Activated naive CD4-positive, alpha-beta T cell treated with anti-CD3 and anti-CD28 coated beads, Interleukin-2, amount 50 U/mL, for 72 hours (primary cell): ENCODE data around the gene MORN1. TPM values are rescaled to one million over a fixed set of nuclear protein-coding genes. Genes with fewer than 3 reads are reported as not detected.
"Not testable (repeated sequence)": the region's sequence is repeated elsewhere in the genome, so short reads cannot be mapped to it uniquely, and the experiment has no call there.

Source experiments
- ATAC-seq, 2 donors: fragments of 150-1000 bp; cut with Tn5 transposase; 2 replicates each; pipeline ENCODE4 v1.10.0; 2021; ENCODE audit warnings: mild to moderate bottlenecking in 2 of 2, moderate library complexity in 2 of 2
- DNase-seq, 2 donors: peaks; one replicate each; pipeline ENCODE4 v3.0.0; 2021 to 2022; ENCODE audit warnings: low spot score in 2 of 2
- H3K27ac Mint-ChIP-seq, 2 donors: one replicate each; pipeline ENCODE4 v1.8.0; 2022; ENCODE audit warnings: mild to moderate bottlenecking in 2 of 2, mixed read lengths in 2 of 2
- H3K36me3 Mint-ChIP-seq, 2 donors: one replicate each; pipeline ENCODE4 v1.8.0; 2022; ENCODE audit warnings: mixed read lengths in 2 of 2
- H3K9me3 Mint-ChIP-seq, 2 donors: one replicate each; pipeline ENCODE4 v1.8.0; 2022; ENCODE audit warnings: mixed read lengths in 2 of 2
- total RNA-seq, 2 donors: library from RNA; stranded (reverse); gene quantifications; one replicate each; pipeline ENCODE4 v1.2.3, GENCODE V29; 2022

The MORN1 gene
- total RNA-seq, 2 donors from 2014 or later = 2.0 to 5.7 TPM

GRCh38 chr1:2306151-2306978 lies 85.0 kb downstream of the MORN1 start:
- DNase-seq = no peak

DNA sequence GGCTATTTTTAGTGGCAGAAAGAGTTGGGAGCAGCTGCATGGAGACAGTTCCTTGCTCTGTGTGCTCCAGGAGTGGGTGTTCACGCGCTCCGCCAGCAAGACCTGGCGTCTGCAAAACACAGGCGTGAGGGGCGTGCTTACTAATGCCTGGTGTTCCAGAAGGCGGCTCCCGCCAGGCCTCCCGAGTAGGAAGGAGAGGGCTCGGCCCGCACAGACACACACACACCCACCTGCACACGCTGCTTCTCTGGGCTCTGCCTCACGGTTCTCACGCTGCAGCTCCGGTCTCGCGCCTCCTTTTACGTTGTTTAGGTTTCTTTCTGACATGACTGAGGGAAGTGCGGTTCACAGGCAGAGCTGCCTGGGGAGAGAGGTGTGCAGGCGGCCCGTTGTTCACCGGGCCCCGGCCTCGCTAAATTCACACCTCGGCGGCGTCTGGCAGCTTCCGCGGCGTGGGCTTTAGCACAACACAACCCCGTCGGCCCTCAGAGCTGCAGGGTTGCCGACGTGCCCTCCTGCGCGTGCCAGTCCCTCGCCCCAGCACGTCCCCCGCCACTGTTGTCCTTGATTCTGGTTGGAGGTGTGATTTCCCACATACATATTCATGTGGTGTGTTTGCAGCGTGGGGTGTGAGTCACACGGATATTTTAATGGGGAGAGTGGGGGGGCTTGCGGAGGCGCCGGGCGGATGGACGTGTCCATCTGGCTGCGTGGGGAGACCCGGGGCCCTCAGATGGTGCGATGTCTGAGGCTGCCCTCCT lies 86.3 kb downstream of the MORN1 start:
- DNase-seq (no peak), ATAC-seq (no peak)
- peaks cover 9 to 14% of the 10 kb centered on the region in 2 donors for H3K36me3 Mint-ChIP-seq
- no peaks in the 10 kb centered on the region for H3K9me3 Mint-ChIP-seq
- H3K27ac Mint-ChIP-seq = no peak overlapping the region

More at GRCh38 chr1:2306151-2306978, 85.0 kb downstream of the MORN1 start:
- ATAC-seq = no peak
- H3K27ac Mint-ChIP-seq = no peak overlapping the region
- peaks cover 9 to 14% of the 10 kb centered on the region in 2 donors for H3K36me3 Mint-ChIP-seq
- no peaks in the 10 kb centered on the region for H3K9me3 Mint-ChIP-seq

DNA sequence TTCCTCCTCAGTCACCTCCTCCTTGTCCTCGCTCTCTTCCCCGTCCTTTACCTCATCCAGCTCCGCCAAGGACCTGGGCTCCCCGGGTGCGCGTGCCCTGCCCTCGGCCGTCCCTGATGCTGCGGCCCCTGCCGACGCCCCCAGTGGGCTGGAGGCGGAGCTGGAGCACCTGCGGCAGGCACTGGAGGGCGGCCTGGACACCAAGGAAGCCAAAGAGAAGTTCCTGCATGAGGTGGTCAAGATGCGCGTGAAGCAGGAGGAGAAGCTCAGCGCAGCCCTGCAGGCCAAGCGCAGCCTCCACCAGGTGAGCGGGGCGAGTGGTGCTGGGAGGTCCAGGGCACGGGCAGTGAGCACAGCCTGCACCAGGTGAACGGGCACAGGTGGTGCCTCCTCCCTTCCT lies 87.1 kb downstream of the MORN1 start:
- ATAC-seq (no peak), DNase-seq (no peak)
- Mint-ChIP-seq H3K27ac (no peak overlapping the region), H3K36me3 (peaks cover 9 to 14% of the 10 kb centered on the region in 2 donors), H3K9me3 (no peaks in the 10 kb centered on the region)

DNA sequence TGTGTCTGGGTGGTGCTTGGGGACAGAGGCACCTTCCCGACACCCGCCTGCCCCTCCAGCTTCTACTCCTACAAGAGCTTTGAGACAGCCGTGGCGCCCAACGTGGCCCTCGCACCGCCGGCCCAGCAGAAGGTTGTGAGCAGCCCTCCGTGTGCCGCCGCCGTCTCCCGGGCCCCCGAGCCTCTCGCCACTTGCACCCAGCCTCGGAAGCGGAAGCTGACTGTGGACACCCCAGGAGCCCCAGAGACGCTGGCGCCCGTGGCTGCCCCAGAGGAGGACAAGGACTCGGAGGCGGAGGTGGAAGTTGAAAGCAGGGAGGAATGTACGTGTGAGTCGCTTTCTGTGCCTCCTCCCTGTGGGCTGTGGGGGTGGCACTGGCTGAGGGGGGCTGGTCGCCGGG lies 87.6 kb downstream of the MORN1 start:
- Mint-ChIP-seq H3K27ac (no peak overlapping the region), H3K9me3 (no peaks in the 10 kb centered on the region), H3K36me3 (peaks cover 9 to 14% of the 10 kb centered on the region in 2 donors)
- DNase-seq (no peak), ATAC-seq (no peak)

- Mint-ChIP-seq H3K36me3 (peaks cover 9 to 14% of the 10 kb centered on the region in 2 donors), H3K27ac (peak overlapping the region; percentile 50 to 95), H3K9me3 (no peaks in the 10 kb centered on the region)
- DNase-seq (no peak), ATAC-seq (no peak)
Observed at GRCh38 chr1:2303016-2303775, 88.2 kb downstream of the MORN1 start.

DNA sequence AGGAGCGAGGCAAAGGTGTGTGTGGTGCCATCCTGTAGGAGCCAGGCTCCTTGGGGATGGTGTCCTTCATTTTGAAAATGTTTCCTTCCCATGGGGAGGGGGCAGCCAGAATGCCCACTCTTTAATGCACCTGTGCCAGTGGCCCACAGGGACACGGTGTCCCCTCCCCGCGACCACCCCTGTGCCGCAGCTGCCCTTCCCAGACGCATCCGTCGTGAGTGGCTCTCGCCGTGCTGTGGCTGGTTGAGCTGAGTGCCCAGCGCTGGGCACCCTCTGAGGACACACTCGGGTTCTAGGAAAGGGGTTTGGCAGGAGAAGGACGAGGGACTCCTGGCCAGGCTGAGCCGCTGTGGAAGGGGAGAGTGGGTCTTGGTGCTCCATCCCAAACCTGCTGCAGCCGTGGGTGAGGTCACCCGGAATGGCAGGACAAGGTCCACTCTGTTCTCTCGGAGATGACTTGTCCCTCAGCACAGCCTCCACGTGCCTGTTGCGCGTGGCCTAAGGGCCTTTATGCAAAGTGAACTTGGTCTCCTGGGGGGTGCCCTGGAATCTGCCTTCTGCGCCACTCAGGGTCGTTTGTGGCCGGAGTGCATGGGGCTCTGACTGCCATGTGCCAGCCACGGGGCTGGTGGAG lies 88.9 kb downstream of the MORN1 start:
- no peaks in the 10 kb centered on the region for H3K9me3 Mint-ChIP-seq
- peak overlapping the region in 1 of 2 donors; percentile 95 for H3K27ac Mint-ChIP-seq
- peaks cover 9% of the 10 kb centered on the region in 2 donors for H3K36me3 Mint-ChIP-seq
- no peak for DNase-seq
- ATAC-seq = no peak

- DNase-seq = no peak
- Mint-ChIP-seq H3K27ac (peak overlapping the region; percentile 81 to 95), H3K9me3 (no peaks in the 10 kb centered on the region), H3K36me3 (peaks cover 9 to 11% of the 10 kb centered on the region in 2 donors)
- ATAC-seq = no peak
Observed at GRCh38 chr1:2301607-2302291, 89.6 kb downstream of the MORN1 start.

GRCh38 chr1:2300851-2301606 lies 90.3 kb downstream of the MORN1 start:
- H3K27ac Mint-ChIP-seq = peak overlapping the region; percentile 82 to 95
- H3K36me3 Mint-ChIP-seq = peaks cover 9 to 15% of the 10 kb centered on the region in 2 donors
- ATAC-seq (peak; percentile 68 to 72), DNase-seq (peak; percentile 72 to 88)
- no peaks in the 10 kb centered on the region for H3K9me3 Mint-ChIP-seq

GRCh38 chr1:2300004-2300771 lies 91.2 kb downstream of the MORN1 start:
- Mint-ChIP-seq H3K36me3 (peaks cover 1 to 8% of the 10 kb centered on the region in 2 donors), H3K9me3 (no peaks in the 10 kb centered on the region), H3K27ac (peak overlapping the region; percentile 82 to 95)
- ATAC-seq (peak; percentile 84 to 88), DNase-seq (peak; percentile 75 to 92)

DNA sequence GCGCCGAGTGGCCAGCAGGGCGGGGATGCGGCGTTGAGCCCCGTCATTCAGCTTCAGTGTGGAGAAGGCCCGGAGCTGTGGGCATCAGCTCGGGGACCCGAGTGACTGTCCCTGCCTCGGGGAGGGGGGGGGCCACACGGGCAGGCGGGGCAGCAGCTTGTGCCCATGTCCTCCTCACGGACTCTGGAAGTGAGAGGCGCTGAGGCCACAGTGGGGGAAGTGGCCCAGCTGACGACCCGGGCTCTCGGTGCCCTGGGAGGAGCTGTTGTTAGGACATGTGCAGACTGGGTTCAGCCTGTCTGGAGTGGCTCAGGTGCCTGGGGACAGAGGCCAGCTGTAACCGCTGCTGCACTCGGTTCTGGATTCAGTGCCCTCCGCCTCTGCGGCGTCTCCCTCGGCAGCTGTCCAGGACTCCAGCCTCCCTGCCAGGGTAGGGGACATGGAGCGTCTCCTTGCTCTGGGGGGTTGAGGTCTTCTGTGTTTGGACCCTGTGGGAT lies 92.2 kb downstream of the MORN1 start:
- Mint-ChIP-seq H3K27ac (peak overlapping the region; percentile 72 to 95), H3K36me3 (peaks cover 0 to 6% of the 10 kb centered on the region in 2 donors), H3K9me3 (no peaks in the 10 kb centered on the region)
- no peak for DNase-seq
- no peak for ATAC-seq

DNA sequence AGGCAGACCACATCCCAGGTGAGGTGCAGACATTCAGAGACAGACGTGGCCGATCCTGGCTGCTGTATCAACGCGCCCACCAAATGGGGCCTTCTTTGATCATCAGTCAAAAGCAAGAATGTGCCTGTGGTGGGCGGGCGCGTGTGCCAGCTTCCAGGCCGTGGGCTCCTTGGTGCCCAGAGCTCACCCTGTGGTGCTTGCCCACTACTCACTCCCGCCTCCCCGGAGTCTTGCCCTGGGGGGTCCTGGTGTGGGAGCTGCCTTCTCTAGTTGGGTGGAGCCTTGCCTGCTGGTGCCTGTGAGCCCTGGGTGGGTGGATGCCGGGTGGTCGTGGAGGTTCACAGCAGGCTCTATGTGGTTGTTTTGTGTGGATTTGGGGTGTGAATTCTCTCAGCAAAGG lies 92.7 kb downstream of the MORN1 start:
- peak overlapping the region; percentile 66 to 95 for H3K27ac Mint-ChIP-seq
- DNase-seq (no peak), ATAC-seq (no peak)
- H3K36me3 Mint-ChIP-seq = peaks cover 0 to 6% of the 10 kb centered on the region in 2 donors
- H3K9me3 Mint-ChIP-seq = no peaks in the 10 kb centered on the region

- Mint-ChIP-seq H3K36me3 (peaks cover 0 to 6% of the 10 kb centered on the region in 2 donors), H3K27ac (peak overlapping the region in 1 of 2 donors; percentile 22)
- DNase-seq = no peak
Observed at GRCh38 chr1:2297246-2298011, 93.9 kb downstream of the MORN1 start.

DNA sequence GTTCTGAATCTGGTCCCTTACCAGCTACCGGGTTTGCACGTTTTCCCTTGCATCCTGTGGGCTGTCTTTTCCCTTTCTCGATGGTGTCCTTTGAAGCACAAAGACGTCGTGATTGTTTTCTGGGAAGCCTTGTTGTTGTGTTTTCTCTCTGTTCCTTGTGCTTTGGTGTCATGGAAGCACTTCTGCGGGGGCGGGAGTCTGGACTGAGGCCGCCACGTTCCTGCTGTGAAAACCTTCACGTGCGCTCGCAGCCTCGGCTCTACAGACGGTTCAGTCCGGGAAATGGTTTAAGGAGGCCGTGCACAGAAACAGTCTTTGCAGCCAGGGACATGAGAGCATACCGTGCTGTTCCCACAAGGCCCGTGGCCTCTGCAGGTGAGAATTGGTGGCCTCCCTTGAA lies 94.7 kb downstream of the MORN1 start:
- Mint-ChIP-seq H3K36me3 (peaks cover 0 to 6% of the 10 kb centered on the region in 2 donors), H3K9me3 (no peaks in the 10 kb centered on the region), H3K27ac (peak overlapping the region; percentile 36 to 72)
- DNase-seq = no peak
- no peak for ATAC-seq

More at GRCh38 chr1:2297246-2298011, 93.9 kb downstream of the MORN1 start:
- ATAC-seq = no peak
- no peaks in the 10 kb centered on the region for H3K9me3 Mint-ChIP-seq

GRCh38 chr1:2296211-2296610 lies 95.1 kb downstream of the MORN1 start:
- not testable (repeated sequence) for H3K9me3 Mint-ChIP-seq, ATAC-seq, DNase-seq, H3K36me3 Mint-ChIP-seq
- peak overlapping the region; percentile 64 to 72 for H3K27ac Mint-ChIP-seq
